GM23338 (cell line): ENCODE data around the gene CSPG4. TPM values are rescaled to one million over a fixed set of nuclear protein-coding genes. Genes with fewer than 3 reads are reported as not detected.

ENCODE experiments used
- ATAC-seq: fragments of 200-7000 bp; cut with Tn5 transposase; 3 replicates; pipeline ENCODE4 v1.9.1; 2020
- DNase-seq: peaks from one replicate; pipeline ENCODE4 v3.0.0-alpha.2; 2015; ENCODE audit warnings: low spot score
- H2AFZ ChIP-seq: fragments of 200-600 bp; sonication (generic); 2 replicates; pipeline ENCODE4 v1.8.0; 2016; ENCODE audit warnings: antibody characterized with exemption, mild to moderate bottlenecking, moderate library complexity
- H3F3A ChIP-seq: fragments of 200-600 bp; sonication (generic); replicated peaks from 2 replicates; pipeline ENCODE4 v1.8.0; 2017; ENCODE audit warnings: antibody characterized with exemption, mixed run types, low read depth
- H3K27ac ChIP-seq: fragments of 200-600 bp; sonication (generic); 2 replicates; pipeline ENCODE4 v1.6.1; 2016; ENCODE audit warnings: low read depth
- H3K27me3 ChIP-seq: fragments of 200-600 bp; sonication (generic); 2 replicates; pipeline ENCODE4 v1.8.0; 2016; ENCODE audit warnings: mild to moderate bottlenecking, mixed run types, moderate library complexity; ENCODE audit not compliant: insufficient read depth
- H3K36me3 ChIP-seq: fragments of 200-600 bp; sonication (generic); 2 replicates; pipeline ENCODE4 v1.8.0; 2016; ENCODE audit warnings: mild to moderate bottlenecking; ENCODE audit not compliant: insufficient read depth
- H3K4me1 ChIP-seq: fragments of 200-600 bp; sonication (generic); 2 replicates; pipeline ENCODE4 v1.8.0; 2016; ENCODE audit warnings: mild to moderate bottlenecking, moderate library complexity; ENCODE audit not compliant: insufficient read depth
- H3K4me2 ChIP-seq: fragments of 200-600 bp; sonication (generic); 2 replicates; pipeline ENCODE4 v1.7.1; 2017; ENCODE audit warnings: mixed run types
- H3K4me3 ChIP-seq: fragments of 200-600 bp; sonication (generic); 2 replicates; pipeline ENCODE4 v1.6.1; 2016; ENCODE audit warnings: mixed run types
- H3K79me2 ChIP-seq: fragments of 200-600 bp; sonication (generic); replicated peaks from 2 replicates; pipeline ENCODE4 v1.8.0; 2017; ENCODE audit warnings: mild to moderate bottlenecking; ENCODE audit not compliant: insufficient read depth
- H3K9me2 ChIP-seq: fragments of 200-600 bp; sonication (generic); 2 replicates; pipeline ENCODE4 v1.8.0; 2017; ENCODE audit not compliant: insufficient read depth
- H4K20me1 ChIP-seq: fragments of 200-600 bp; sonication (generic); replicated peaks from 2 replicates; pipeline ENCODE4 v1.8.0; 2017; ENCODE audit warnings: mild to moderate bottlenecking; ENCODE audit not compliant: insufficient read depth
- H3K27ac Mint-ChIP-seq: 2 replicates; pipeline ENCODE4 v1.8.0; 2020; ENCODE audit warnings: inconsistent platforms, mild to moderate bottlenecking, moderate library complexity, mixed read lengths
- H3K27me3 Mint-ChIP-seq: 3 replicates; pipeline ENCODE4 v1.8.0; 2022; ENCODE audit warnings: low read depth, mild to moderate bottlenecking, moderate library complexity, mixed read lengths, inconsistent platforms; ENCODE audit not compliant: insufficient read depth, poor library complexity
- H3K36me3 Mint-ChIP-seq: 3 replicates; pipeline ENCODE4 v1.8.0; 2021; ENCODE audit warnings: low read depth, mild to moderate bottlenecking, inconsistent platforms, moderate library complexity, mixed read lengths
- H3K4me1 Mint-ChIP-seq: 3 replicates; pipeline ENCODE4 v1.8.0; 2020; ENCODE audit warnings: mild to moderate bottlenecking, inconsistent platforms, mixed read lengths
- H3K4me3 Mint-ChIP-seq: 3 replicates; pipeline ENCODE4 v1.8.0; 2021; ENCODE audit warnings: moderate library complexity, mild to moderate bottlenecking, inconsistent platforms, mixed read lengths
- H3K9me3 Mint-ChIP-seq: 3 replicates; pipeline ENCODE4 v1.8.0; 2020; ENCODE audit warnings: moderate library complexity, mild to moderate bottlenecking, inconsistent platforms, mixed read lengths
- EZH2 ChIP-seq: fragments of 200-600 bp; sonication (generic); IDR thresholded peaks from one replicate; pipeline ENCODE4 v1.8.0; 2017; ENCODE audit warnings: antibody characterized with exemption, mild to moderate bottlenecking, low read depth; ENCODE audit not compliant: unreplicated experiment
- EZH2phosphoT487 ChIP-seq: fragments of 200-600 bp; sonication (generic); IDR thresholded peaks from one replicate; pipeline ENCODE4 v1.8.1; 2018; ENCODE audit warnings: antibody characterized with exemption; ENCODE audit not compliant: unreplicated experiment
- JUNB ChIP-seq: IDR thresholded peaks from one replicate; pipeline ENCODE4 v1.6.1; 2016; ENCODE audit warnings: antibody characterized with exemption; ENCODE audit not compliant: unreplicated experiment
- POLR2AphosphoS5 ChIP-seq: IDR thresholded peaks from 2 replicates; pipeline ENCODE4 v1.6.1; 2016; ENCODE audit warnings: antibody characterized with exemption, low read depth
- ZNF114 ChIP-seq: fragments of 250-450 bp; sonication (Bioruptor Pico); IDR thresholded peaks from 2 replicates; pipeline ENCODE4 v1.5.0; 2020; ENCODE audit warnings: mild to moderate bottlenecking, moderate library complexity
- ZNF331 ChIP-seq: fragments of 250-450 bp; sonication (Bioruptor Pico); IDR thresholded peaks from 2 replicates; pipeline ENCODE4 v1.5.0; 2020; ENCODE audit warnings: low read depth, mild to moderate bottlenecking, moderate library complexity
- polyA plus RNA-seq: library from polyadenylated mRNA; unstranded; fragments of >200 nt; fragmentation: Nextera tagmentation; extraction: Ambion mirVana; gene quantifications from 2 replicates; pipeline ENCODE4 v1.2.1, GENCODE V29; 2016
- total RNA-seq: library from RNA; depleted of rRNA; stranded (reverse); fragments of >200 nt; shearing (Covaris generic); gene quantifications from 2 replicates; pipeline ENCODE4 v1.2.3, GENCODE V29; 2014
- TF ChIP-seq, protein P1 (sequence below): IDR thresholded peaks from 2 replicates; pipeline ENCODE4 v1.6.1; 2016; ENCODE audit warnings: antibody characterized with exemption
- TF ChIP-seq, protein P2 (sequence below), 2 experiments: fragments of 200-600 bp in 1 of 2; sonication (generic) in 1 of 2; conservative IDR thresholded peaks; 2 replicates each; pipeline versions ENCODE4 v1.5.1 to v1.6.1; 2016 to 2017; ENCODE audit warnings: antibody characterized with exemption in 2 of 2, low read depth in 2 of 2, mild to moderate bottlenecking in 2 of 2, moderate library complexity in 1 of 2
- TF ChIP-seq, protein P3 (sequence below): IDR thresholded peaks from one replicate; pipeline ENCODE4 v1.6.1; 2018; ENCODE audit warnings: antibody characterized with exemption; ENCODE audit not compliant: unreplicated experiment

The CSPG4 gene
- total and polyA plus RNA-seq, 2 experiments from 2014 or later, result 0.27 to 4.0 TPM

DNA sequence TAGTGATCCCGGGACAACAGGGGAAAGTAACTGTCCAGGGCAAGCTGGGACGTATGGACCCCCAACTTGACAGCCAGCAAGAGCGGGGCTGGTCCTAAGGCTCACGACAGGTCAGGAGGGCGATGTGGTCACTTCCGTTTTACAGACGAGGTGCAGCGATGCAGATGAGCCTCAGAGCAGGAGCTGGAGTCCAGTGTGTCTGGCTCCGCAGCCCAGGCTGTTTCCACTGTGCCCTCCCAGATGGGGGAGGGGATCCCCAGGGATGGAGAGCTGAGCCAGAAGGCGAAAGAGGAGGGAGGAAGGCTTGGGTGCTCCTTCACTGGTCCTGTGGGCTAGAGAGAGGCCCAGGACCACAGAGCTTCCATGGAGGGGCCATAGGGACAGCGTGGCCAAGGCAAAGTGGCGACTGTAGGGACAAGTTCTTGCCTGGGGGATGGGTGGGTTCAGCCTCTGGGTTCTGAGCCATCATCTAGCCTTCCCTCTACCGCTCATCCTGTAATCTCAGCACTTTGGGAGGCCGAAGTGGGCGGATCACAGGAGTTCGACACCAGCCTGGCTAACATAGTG is 59.2 kb downstream of the CSPG4 start (continued):
- TF ChIP-seq EZH2phosphoT487 (no peak), JUNB (no peak), ZNF114 (CRISPR knock-in tag) (no peak), ZNF331 (CRISPR knock-in tag) (no peak)
- TF ChIP-seq, protein P1, sequence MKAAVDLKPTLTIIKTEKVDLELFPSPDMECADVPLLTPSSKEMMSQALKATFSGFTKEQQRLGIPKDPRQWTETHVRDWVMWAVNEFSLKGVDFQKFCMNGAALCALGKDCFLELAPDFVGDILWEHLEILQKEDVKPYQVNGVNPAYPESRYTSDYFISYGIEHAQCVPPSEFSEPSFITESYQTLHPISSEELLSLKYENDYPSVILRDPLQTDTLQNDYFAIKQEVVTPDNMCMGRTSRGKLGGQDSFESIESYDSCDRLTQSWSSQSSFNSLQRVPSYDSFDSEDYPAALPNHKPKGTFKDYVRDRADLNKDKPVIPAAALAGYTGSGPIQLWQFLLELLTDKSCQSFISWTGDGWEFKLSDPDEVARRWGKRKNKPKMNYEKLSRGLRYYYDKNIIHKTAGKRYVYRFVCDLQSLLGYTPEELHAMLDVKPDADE, result no peak

DNA sequence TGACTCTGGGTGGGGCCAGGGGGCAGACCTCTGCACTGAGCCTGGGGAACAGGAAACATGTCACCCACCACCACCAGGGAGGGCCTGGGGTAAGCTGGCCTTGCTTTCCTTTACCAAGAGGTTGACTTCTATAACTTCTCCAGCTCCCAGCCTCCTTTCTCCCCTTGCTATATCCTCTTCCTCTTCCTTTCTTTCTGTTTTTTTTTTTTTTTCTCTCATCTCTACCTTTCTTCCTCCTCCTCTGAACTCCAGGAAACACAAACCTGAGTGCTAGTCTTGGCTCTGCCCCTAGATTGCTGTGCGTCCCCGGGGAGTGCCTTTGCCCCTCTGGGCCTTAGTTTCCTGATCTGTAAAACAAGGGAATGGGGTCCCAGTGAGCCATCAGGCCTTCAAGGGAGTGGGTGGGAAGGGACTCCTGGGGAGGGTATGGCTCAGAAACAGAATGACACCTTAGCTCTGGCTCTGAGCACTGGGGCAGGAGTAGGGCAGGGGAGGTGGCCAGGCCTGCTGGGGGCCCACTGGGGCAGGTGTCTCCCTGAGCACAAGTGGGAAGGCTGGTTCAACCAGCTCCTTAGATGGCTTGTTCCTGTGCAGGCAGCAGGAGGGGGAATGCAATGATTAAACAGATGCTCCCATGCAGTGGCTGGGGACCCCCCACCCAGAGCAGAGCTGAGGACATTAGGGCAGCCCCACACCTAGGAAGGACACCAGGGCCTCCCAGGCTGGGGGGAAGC is 60.7 kb downstream of the CSPG4 start:
- H4K20me1 ChIP-seq, result peaks cover 12% of the 10 kb centered on the region; the same call in 1 of the 2 replicates
- peak overlapping the region; percentile 99; the same call in 1 of the 2 replicates for H3K4me2 ChIP-seq
- H3K9me2 ChIP-seq, result no peaks in the 10 kb centered on the region
- Mint-ChIP-seq H3K4me1 (peaks cover 56% of the 10 kb centered on the region), H3K9me3 (no peaks in the 10 kb centered on the region), H3K27me3 (peaks cover 28% of the 10 kb centered on the region), H3K4me3 (peak overlapping the region; percentile 57), H3K36me3 (peaks cover 35% of the 10 kb centered on the region), H3K27ac (no peak overlapping the region)
- H3K36me3 ChIP-seq, result no peaks in the 10 kb centered on the region; the same call in 1 of the 2 replicates
- H3F3A ChIP-seq, result peaks cover 22% of the 10 kb centered on the region
- H3K4me3 ChIP-seq, result 0 out of 2 replicates have a peak overlapping the region, but pooled peaks have one; percentile 26
- H3K27ac ChIP-seq, result 0 out of 2 replicates have a peak overlapping the region, but pooled peaks have one; percentile 59
- DNase-seq (no peak), ATAC-seq (no peak)
- H3K4me1 ChIP-seq, result peaks cover 21% of the 10 kb centered on the region
- no peak overlapping the region for H2AFZ ChIP-seq
- H3K79me2 ChIP-seq, result peaks cover 70% of the 10 kb centered on the region
- peaks cover 2% of the 10 kb centered on the region; the same call in 1 of the 2 replicates for H3K27me3 ChIP-seq
- TF ChIP-seq, protein P2, sequence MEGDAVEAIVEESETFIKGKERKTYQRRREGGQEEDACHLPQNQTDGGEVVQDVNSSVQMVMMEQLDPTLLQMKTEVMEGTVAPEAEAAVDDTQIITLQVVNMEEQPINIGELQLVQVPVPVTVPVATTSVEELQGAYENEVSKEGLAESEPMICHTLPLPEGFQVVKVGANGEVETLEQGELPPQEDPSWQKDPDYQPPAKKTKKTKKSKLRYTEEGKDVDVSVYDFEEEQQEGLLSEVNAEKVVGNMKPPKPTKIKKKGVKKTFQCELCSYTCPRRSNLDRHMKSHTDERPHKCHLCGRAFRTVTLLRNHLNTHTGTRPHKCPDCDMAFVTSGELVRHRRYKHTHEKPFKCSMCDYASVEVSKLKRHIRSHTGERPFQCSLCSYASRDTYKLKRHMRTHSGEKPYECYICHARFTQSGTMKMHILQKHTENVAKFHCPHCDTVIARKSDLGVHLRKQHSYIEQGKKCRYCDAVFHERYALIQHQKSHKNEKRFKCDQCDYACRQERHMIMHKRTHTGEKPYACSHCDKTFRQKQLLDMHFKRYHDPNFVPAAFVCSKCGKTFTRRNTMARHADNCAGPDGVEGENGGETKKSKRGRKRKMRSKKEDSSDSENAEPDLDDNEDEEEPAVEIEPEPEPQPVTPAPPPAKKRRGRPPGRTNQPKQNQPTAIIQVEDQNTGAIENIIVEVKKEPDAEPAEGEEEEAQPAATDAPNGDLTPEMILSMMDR (conservative IDR thresholded peaks at IDR 0.05; ENCODE audit: low read depth in 2 of 2), result no peak
- TF ChIP-seq POLR2AphosphoS5, result no peak
- TF ChIP-seq ZNF331 (CRISPR knock-in tag), result no peak
- TF ChIP-seq EZH2phosphoT487, result no peak
- no peak for TF ChIP-seq ZNF114 (CRISPR knock-in tag)
- TF ChIP-seq, protein P1, result no peak
- no peak for TF ChIP-seq EZH2
- TF ChIP-seq, protein P3, sequence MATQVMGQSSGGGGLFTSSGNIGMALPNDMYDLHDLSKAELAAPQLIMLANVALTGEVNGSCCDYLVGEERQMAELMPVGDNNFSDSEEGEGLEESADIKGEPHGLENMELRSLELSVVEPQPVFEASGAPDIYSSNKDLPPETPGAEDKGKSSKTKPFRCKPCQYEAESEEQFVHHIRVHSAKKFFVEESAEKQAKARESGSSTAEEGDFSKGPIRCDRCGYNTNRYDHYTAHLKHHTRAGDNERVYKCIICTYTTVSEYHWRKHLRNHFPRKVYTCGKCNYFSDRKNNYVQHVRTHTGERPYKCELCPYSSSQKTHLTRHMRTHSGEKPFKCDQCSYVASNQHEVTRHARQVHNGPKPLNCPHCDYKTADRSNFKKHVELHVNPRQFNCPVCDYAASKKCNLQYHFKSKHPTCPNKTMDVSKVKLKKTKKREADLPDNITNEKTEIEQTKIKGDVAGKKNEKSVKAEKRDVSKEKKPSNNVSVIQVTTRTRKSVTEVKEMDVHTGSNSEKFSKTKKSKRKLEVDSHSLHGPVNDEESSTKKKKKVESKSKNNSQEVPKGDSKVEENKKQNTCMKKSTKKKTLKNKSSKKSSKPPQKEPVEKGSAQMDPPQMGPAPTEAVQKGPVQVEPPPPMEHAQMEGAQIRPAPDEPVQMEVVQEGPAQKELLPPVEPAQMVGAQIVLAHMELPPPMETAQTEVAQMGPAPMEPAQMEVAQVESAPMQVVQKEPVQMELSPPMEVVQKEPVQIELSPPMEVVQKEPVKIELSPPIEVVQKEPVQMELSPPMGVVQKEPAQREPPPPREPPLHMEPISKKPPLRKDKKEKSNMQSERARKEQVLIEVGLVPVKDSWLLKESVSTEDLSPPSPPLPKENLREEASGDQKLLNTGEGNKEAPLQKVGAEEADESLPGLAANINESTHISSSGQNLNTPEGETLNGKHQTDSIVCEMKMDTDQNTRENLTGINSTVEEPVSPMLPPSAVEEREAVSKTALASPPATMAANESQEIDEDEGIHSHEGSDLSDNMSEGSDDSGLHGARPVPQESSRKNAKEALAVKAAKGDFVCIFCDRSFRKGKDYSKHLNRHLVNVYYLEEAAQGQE, result no peak
